Kidney epithelial cell (primary cell): ENCODE data around the gene DNASE1L3. TPM values are rescaled to one million over a fixed set of nuclear protein-coding genes. Genes with fewer than 3 reads are reported as not detected.
"Not testable (repeated sequence)": the region's sequence is repeated elsewhere in the genome, so short reads cannot be mapped to it uniquely, and the experiment has no call there.

Experiments used
- DNase-seq: peaks from one replicate; pipeline ENCODE4 v3.0.0-alpha.2; 2010; ENCODE audit warnings: low read depth
- H3K27me3 ChIP-seq: 2 replicates; pipeline ENCODE4 v1.6.0; 2011; ENCODE audit warnings: low read length; ENCODE audit not compliant: control insufficient read depth, insufficient read depth
- H3K36me3 ChIP-seq: 2 replicates; pipeline ENCODE4 v1.5.1; 2011; ENCODE audit warnings: low read length; ENCODE audit not compliant: control insufficient read depth, insufficient read depth
- H3K4me3 ChIP-seq: 2 replicates; pipeline ENCODE4 v1.5.1; 2011; ENCODE audit warnings: low read depth, mild to moderate bottlenecking, control low read depth, low read length
- total RNA-seq: library from RNA; depleted of rRNA; stranded (reverse); fragments of >200 nt; gene quantifications from 2 replicates; pipeline ENCODE4 v1.2.3, GENCODE V29; 2015
- TF ChIP-seq, protein P1 (sequence below): IDR thresholded peaks from 2 replicates; pipeline ENCODE4 v1.5.1; 2011; ENCODE audit warnings: mild to moderate bottlenecking, moderate library complexity, low read length, control low read depth, inconsistent platforms; ENCODE audit not compliant: insufficient read depth, poor library complexity, severe bottlenecking

Gene DNASE1L3
- total RNA-seq, 1 donor from 2014 or later = not detected

DNA sequence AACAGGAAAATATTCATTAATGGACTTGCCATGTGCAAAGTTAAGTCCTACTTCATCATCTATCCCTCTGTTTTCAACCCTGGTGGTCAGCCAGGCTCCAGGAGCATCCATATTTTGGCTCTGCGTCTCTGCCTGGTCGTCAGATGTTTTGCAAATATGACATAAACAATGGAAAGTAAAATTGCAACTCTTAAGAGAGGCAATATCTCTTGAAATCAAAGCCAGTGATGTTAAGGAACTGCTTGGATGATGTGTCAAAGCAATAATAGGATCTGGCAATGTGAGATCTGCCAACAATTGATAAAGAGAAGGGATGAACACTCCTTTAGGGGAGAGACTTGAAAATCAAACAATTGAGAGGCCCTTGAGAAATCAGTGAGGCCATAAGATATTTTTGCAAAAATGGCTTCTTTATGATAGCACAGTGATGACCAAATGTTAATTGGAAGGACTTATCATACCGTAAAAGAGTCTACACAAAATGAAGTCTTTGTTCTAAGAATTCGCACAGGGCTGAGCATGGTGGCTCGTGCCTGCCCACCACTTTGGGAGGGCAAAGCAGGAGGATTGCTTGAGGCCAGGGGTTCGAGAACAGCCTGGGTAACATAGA, 33.3 kb upstream of the DNASE1L3 start:
- H3K4me3 ChIP-seq = no peak overlapping the region

DNA sequence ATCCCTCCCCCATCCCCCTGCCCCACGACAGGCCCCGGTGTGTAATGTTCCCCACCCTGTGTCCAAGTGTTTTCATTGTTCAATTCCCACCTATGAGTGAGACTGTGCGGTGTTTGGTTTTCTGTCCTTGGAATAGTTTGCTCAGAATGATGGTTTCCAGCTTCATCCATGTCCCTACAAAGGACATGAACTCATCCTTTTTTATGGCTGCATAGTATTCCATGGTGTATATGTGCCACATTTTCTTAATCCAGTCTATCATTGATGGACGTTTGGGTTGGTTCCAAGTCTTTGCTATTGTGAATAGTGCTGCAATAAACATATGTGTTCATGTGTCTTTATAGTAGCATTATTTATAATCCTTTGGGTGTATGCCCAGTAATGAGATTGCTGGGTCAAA, 32.1 kb upstream of the DNASE1L3 start:
- H3K4me3 ChIP-seq, DNase-seq, H3K36me3 ChIP-seq, H3K27me3 ChIP-seq: not testable (repeated sequence)

More for the DNA sequence above, 33.3 kb upstream of the DNASE1L3 start:
- no peak for DNase-seq
- H3K27me3 ChIP-seq = no peaks in the 10 kb centered on the region
- TF ChIP-seq, protein P1, sequence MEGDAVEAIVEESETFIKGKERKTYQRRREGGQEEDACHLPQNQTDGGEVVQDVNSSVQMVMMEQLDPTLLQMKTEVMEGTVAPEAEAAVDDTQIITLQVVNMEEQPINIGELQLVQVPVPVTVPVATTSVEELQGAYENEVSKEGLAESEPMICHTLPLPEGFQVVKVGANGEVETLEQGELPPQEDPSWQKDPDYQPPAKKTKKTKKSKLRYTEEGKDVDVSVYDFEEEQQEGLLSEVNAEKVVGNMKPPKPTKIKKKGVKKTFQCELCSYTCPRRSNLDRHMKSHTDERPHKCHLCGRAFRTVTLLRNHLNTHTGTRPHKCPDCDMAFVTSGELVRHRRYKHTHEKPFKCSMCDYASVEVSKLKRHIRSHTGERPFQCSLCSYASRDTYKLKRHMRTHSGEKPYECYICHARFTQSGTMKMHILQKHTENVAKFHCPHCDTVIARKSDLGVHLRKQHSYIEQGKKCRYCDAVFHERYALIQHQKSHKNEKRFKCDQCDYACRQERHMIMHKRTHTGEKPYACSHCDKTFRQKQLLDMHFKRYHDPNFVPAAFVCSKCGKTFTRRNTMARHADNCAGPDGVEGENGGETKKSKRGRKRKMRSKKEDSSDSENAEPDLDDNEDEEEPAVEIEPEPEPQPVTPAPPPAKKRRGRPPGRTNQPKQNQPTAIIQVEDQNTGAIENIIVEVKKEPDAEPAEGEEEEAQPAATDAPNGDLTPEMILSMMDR = no peak
- no peaks in the 10 kb centered on the region for H3K36me3 ChIP-seq

DNA sequence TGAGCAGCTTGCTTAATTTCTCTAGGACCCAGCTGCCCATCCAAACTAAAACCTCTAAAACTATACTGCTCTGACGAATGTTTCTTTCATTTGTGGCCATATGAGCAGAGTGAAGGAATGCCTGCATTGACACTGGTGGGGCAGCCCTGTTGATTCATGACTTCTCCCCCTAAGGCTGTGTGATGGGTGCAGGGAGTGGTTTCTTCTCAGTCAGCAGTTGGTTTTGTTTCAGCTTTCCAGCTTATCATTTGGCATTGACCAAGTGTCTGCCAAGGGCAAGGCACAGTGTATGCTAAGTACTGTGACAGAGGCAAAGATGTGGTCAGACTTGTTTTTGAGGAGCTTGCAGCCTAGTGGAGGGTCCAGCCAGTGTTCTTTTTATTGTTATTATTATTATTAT, 31.6 kb upstream of the DNASE1L3 start:
- Histone ChIP-seq H3K36me3 (no peaks in the 10 kb centered on the region), H3K27me3 (no peaks in the 10 kb centered on the region), H3K4me3 (no peak overlapping the region)
- TF ChIP-seq, protein P1 = no peak
- DNase-seq = no peak

DNA sequence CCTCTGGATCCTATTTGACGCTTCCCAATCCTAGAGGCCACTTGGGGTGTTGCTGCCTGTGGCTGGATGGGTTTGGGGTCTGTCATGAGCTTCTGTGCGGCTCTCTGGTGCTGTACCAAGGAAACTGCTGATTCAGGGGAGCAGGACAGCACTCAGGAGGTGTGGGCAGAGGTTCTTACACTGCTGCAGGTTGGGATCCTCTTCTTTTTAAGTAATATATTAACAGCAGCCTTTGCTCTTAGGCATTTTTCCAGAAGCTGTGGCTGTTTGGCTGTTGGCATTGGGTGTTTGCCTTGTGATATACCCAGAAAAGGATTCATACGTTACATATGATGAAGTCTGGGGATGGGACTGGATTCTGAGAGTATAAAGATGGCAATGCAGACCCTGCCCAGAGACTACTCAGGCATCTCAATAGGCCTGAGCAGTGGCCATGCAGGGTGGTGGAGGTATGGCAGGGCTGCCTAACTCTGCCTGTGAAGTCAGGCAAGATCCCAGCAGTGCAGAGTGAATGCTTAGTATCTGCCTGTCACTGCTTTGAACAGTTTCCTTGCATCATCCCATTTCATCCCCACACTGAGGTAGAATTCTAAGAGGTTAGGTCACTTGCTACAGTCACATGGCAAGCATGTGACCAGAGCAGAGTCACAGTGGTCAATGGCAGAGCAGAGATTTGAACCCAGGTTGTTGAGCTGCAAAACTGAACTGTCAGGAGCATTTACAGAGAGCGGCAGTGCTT, 30.7 kb upstream of the DNASE1L3 start:
- Histone ChIP-seq H3K27me3 (no peaks in the 10 kb centered on the region), H3K4me3 (no peak overlapping the region), H3K36me3 (no peaks in the 10 kb centered on the region)
- TF ChIP-seq, protein P1 = no peak
- no peak for DNase-seq

DNA sequence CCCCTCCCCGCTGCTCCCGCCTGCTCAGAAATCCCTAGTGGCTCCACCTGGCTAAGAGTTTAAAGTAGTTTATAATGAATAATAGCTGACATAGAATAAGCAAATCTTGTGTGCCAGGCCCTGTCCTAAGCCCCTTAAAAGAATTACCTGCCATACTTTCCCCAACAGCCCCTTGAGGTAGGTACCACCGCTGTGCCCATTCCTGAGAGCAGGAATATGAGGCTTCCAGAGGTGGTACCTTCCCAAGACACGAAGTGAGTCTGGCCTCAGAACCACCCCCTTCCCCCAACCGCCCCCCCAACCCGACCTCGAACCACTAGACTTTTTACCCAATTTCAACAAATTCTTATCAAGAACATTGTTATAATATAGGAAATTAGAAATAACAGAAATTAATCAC, 28.1 kb upstream of the DNASE1L3 start:
- TF ChIP-seq, protein P1 = no peak
- Histone ChIP-seq H3K36me3 (no peaks in the 10 kb centered on the region), H3K27me3 (no peaks in the 10 kb centered on the region), H3K4me3 (no peak overlapping the region)
- no peak for DNase-seq

DNA sequence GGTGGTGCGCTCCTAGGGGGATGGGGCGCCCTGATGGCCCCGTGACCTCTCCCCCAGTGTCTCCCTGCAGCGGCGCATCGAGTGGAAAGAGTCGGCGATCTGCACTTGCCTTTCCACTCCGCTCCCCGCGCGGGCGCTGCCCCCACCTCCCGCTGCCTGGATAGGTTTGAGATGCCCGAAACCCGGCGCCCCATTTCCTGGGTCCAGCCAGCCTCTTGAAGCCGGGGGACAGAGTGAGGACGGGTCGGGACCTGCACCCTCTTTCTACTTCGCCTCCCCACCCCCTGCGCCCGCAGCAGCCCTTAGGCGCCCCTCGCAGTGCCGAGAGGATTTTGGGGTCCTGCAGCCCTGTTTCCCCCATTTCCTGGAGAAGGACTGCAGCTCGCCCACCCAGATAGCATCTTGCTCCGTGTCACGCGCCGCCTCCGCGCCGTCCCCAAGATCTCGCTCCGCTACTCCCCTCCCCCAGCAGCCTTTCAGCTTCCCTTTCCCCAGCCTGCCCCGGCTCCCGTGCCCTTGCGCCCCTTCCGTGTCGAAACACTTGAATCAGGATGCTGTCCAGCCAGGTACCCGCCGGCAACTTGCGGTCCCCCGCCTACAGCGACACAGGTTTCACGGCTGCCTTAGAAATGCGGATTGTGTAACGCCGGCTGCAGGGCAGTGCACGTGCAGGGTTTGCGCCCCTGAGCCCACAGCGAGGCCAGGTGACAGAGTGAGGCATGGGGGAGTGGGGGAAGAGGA, 27.3 kb upstream of the DNASE1L3 start:
- Histone ChIP-seq H3K36me3 (no peaks in the 10 kb centered on the region), H3K4me3 (peak overlapping the region; percentile 79), H3K27me3 (no peaks in the 10 kb centered on the region)
- TF ChIP-seq, protein P1 = no peak
- no peak for DNase-seq
